ENCODE results near the gene MPST. TPM values are rescaled to one million over a fixed set of nuclear protein-coding genes. Genes with fewer than 3 reads are reported as not detected.

MPST gene
- total RNA-seq, 1 donor from 2014 or later, result 58.8 TPM

DNA sequence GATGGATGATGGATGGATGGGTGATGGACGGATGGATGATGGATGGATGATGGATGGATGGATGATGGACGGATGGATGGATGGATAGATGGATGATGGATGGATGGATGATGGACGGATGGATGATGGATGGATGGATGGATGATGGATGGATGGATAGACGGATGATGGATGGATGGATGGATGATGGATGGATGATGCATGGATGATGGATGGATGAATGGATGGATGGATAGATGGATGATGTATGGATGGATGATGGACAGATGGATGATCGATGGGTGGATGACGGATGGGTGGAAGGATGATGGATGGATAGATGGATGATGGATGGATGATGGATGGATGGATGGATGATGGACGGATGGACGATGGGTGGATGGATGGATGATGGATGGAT, 53.1 kb downstream of the MPST start:
- no peak overlapping the region for H3K4me3 Mint-ChIP-seq (ENCODE audit: unreplicated experiment)
- peaks cover 6% of the 10 kb centered on the region for H3K27me3 Mint-ChIP-seq (ENCODE audit: unreplicated experiment)
- no peaks in the 10 kb centered on the region for H3K36me3 Mint-ChIP-seq (ENCODE audit: unreplicated experiment)
- peaks cover 5% of the 10 kb centered on the region for H3K4me1 Mint-ChIP-seq (ENCODE audit: low read depth, unreplicated experiment)
- peaks cover 4% of the 10 kb centered on the region for H3K9me3 Mint-ChIP-seq (ENCODE audit: unreplicated experiment)
- no peak overlapping the region for H3K27ac Mint-ChIP-seq (ENCODE audit: unreplicated experiment)
- TF ChIP-seq, protein P1, sequence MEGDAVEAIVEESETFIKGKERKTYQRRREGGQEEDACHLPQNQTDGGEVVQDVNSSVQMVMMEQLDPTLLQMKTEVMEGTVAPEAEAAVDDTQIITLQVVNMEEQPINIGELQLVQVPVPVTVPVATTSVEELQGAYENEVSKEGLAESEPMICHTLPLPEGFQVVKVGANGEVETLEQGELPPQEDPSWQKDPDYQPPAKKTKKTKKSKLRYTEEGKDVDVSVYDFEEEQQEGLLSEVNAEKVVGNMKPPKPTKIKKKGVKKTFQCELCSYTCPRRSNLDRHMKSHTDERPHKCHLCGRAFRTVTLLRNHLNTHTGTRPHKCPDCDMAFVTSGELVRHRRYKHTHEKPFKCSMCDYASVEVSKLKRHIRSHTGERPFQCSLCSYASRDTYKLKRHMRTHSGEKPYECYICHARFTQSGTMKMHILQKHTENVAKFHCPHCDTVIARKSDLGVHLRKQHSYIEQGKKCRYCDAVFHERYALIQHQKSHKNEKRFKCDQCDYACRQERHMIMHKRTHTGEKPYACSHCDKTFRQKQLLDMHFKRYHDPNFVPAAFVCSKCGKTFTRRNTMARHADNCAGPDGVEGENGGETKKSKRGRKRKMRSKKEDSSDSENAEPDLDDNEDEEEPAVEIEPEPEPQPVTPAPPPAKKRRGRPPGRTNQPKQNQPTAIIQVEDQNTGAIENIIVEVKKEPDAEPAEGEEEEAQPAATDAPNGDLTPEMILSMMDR (IDR thresholded peaks at IDR 0.05; ENCODE audit: partially characterized antibody, unreplicated experiment), result no peak
- no peak for DNase-seq

DNA sequence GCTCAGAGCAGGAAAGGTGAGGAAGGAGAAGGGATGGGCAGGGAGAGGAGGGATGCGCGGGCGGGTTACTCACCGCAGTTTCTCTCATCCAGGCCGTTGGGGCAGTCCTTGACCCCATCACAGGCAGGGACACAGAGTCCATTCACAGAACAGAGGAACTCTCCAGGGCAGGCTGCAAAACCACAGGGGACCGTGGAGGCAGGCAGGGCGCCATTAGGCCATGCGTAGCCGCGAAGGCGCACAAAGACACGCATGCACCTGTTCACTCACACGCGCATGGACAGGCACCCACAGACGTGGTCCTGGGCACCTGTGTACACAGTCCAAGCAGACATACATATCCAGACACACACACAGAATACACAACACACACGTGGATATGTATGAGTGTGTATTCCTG, 55.0 kb downstream of the MPST start:
- H3K27me3 Mint-ChIP-seq (ENCODE audit: unreplicated experiment), result peaks cover 6% of the 10 kb centered on the region
- H3K9me3 Mint-ChIP-seq (ENCODE audit: unreplicated experiment), result peaks cover 3% of the 10 kb centered on the region
- H3K36me3 Mint-ChIP-seq (ENCODE audit: unreplicated experiment), result no peaks in the 10 kb centered on the region

DNA sequence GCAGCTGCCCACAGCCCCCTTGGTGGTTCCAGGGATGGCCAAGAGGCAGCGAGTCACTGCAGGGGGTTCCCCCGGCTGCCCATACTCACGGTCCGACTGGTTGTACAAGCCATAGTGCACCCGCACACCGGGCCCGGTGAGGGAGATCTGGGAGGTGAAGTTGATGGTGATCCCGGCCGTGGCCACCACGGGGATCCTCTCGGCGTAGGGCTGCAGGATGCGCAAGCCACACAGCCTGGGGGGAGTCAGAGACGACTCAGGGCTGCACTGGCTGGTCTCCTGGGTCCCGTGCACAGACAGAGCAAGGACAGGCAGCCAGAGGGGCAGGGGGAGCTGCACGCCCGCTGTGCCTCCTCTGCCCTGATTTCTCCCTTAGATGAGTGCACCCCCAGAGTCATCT, 55.5 kb downstream of the MPST start:
- Mint-ChIP-seq H3K27ac (ENCODE audit: unreplicated experiment) (no peak overlapping the region), H3K36me3 (ENCODE audit: unreplicated experiment) (no peaks in the 10 kb centered on the region), H3K4me1 (ENCODE audit: low read depth, unreplicated experiment) (peaks cover 5% of the 10 kb centered on the region), H3K27me3 (ENCODE audit: unreplicated experiment) (peaks cover 3% of the 10 kb centered on the region), H3K4me3 (ENCODE audit: unreplicated experiment) (no peak overlapping the region), H3K9me3 (ENCODE audit: unreplicated experiment) (peaks cover under 1% of the 10 kb centered on the region)
- no peak for DNase-seq
- TF ChIP-seq, protein P1 (IDR thresholded peaks at IDR 0.05; ENCODE audit: partially characterized antibody, unreplicated experiment), result no peak

More for the DNA sequence above, 55.0 kb downstream of the MPST start:
- TF ChIP-seq, protein P1 (IDR thresholded peaks at IDR 0.05; ENCODE audit: partially characterized antibody, unreplicated experiment), result no peak
- peaks cover 5% of the 10 kb centered on the region for H3K4me1 Mint-ChIP-seq (ENCODE audit: low read depth, unreplicated experiment)
- no peak overlapping the region for H3K27ac Mint-ChIP-seq (ENCODE audit: unreplicated experiment)
- DNase-seq, result no peak
- no peak overlapping the region for H3K4me3 Mint-ChIP-seq (ENCODE audit: unreplicated experiment)

DNA sequence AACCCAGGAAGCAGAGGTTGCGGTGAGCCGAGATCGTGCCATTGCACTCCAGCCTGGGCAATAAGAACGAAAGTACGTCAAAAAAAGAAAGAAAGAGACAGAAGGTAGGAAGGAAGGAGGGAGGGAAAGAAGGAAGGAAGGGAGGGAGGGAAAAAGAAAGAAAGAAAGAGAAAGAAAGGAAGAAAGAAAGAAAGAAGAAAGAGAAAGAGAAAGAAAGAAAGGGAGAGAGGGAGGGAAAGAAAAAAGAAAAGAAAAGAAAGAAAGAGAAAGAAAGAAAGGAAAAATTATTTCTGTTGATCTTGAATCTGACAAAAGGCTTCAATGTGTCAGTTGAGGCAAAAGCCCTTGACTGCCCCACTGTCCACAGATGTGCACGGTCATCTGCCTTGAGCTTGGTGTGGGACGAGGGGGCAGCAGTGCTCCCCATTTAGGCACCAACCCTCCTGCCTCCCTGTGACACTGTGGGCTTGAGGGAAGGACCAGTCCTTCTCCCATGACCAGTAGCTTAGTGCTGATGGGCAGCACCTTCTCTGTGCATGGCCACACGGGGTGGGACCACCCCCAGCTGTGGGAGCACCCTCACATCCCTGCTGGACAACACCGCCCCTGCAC, 56.4 kb downstream of the MPST start:
- H3K27ac Mint-ChIP-seq (ENCODE audit: unreplicated experiment), result no peak overlapping the region
- H3K4me1 Mint-ChIP-seq (ENCODE audit: low read depth, unreplicated experiment), result peaks cover 5% of the 10 kb centered on the region
- DNase-seq, result no peak
- H3K9me3 Mint-ChIP-seq (ENCODE audit: unreplicated experiment), result no peaks in the 10 kb centered on the region
- TF ChIP-seq, protein P1 (IDR thresholded peaks at IDR 0.05; ENCODE audit: partially characterized antibody, unreplicated experiment), result no peak
- peaks cover 2% of the 10 kb centered on the region for H3K27me3 Mint-ChIP-seq (ENCODE audit: unreplicated experiment)
- no peaks in the 10 kb centered on the region for H3K36me3 Mint-ChIP-seq (ENCODE audit: unreplicated experiment)
- H3K4me3 Mint-ChIP-seq (ENCODE audit: unreplicated experiment), result no peak overlapping the region

DNA sequence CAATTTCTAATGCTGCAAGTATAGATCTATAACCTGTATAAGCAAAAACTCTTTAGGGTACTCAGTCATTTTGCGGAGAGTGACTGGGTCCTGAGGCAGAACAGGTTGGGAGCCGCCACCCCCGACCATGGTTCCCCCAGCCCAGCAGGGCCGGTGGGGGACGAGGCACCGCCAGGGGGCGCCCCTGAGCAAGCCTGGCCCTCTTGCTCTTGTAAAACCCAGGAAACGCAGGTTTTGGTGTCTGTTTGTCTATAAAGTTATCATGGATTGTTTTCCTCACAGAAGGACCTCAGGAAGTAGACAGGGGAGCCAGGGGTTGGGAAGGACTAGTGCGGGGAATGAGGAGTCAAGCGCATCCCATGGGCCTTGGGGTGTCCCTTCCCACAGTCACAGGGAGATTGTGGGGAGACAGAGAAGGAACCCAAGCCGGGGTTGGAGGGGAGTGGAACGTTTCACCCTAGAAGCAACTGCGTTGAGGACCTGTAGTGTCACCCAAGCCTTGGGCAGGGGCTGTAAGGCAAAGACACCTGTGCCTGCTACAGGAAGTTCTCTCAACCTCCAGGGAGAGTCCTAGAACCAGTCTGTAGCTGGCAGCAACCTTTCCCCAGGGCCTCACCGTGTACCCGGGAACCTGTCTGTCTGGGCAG, 58.4 kb downstream of the MPST start:
- Mint-ChIP-seq H3K36me3 (ENCODE audit: unreplicated experiment) (no peaks in the 10 kb centered on the region), H3K4me3 (ENCODE audit: unreplicated experiment) (no peak overlapping the region), H3K4me1 (ENCODE audit: low read depth, unreplicated experiment) (peaks cover 8% of the 10 kb centered on the region), H3K27me3 (ENCODE audit: unreplicated experiment) (peaks cover 3% of the 10 kb centered on the region), H3K9me3 (ENCODE audit: unreplicated experiment) (no peaks in the 10 kb centered on the region), H3K27ac (ENCODE audit: unreplicated experiment) (no peak overlapping the region)
- TF ChIP-seq, protein P1 (IDR thresholded peaks at IDR 0.05; ENCODE audit: partially characterized antibody, unreplicated experiment), result peak; percentile 99
- peak; percentile 91 for DNase-seq
